ENCODE measurements around the gene SLC12A8.

SLC12A8 gene

DNA sequence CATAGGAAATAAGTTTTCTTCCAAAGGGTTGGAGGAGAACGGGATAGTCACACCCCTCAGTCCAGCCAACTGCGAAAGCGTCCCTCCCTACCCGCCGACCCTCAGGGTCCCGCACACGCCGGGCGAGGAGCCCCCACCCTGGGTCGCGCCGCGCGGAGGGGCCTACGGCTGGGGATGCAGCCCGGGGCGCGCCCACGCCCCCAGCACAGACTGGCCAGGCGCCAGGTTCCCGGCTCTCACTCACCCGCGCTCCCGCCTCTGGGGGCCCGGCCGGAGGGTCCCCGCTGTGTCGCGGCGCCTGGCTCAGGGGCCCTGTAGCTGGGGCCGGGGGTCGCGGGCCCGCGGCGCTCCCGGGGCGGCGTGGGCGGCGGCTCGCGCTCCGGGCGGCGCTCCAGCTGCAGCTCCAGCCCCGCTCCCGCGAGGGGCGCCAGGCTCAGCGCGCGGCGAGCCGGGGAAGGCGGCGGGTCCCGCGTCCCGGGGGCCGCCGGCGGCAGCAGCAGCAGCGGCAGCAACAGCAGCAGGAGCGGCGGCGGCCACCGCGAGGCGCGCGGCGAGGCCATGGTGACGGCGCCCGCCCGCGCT lies 157.1 kb downstream of the SLC12A8 start:
- no peak for DNase-seq (ENCODE audit: low read depth in 2 of 2)

DNA sequence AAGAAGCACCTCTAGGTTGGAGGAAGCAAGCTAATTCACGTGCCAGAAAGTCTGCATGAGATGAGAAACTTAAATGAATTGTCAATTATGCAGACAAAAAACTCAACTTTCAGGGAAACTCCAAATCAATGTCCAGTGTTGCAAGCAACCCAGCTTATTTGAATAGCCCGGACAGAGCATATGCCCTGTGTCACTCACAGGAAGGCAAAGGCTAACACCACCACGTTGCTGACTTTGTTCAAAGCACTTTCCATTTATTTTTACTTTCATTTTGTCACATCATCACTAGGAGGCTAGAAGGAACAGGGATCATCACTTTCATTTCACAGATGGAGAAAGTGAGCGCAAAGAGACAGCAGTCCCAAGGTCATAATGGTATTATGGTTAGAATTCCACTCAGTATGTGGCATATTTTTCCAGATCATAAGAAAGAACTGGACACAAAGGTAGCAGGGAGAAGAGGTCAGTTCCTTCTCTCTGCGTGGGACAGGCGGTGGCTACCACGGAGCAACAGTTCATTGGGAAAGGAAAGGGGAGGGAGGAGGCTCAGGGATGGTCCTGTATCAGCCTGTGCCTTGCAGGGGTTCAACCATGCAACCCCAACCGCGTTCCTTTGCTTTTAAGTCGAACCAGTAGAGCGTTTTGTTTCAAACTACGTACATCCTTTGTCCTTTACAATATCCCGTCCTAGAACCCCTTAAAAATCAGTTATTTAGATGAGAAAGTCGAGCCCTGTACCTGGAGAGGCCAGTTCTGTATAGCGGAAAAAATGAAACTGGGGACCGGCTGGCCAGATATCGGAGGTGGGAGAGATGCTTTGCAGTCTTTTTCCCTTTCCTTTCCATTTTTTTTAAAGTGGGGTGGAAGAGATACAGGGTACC lies 157.9 kb downstream of the SLC12A8 start:
- no peak for DNase-seq (ENCODE audit: low read depth in 2 of 2)

DNA sequence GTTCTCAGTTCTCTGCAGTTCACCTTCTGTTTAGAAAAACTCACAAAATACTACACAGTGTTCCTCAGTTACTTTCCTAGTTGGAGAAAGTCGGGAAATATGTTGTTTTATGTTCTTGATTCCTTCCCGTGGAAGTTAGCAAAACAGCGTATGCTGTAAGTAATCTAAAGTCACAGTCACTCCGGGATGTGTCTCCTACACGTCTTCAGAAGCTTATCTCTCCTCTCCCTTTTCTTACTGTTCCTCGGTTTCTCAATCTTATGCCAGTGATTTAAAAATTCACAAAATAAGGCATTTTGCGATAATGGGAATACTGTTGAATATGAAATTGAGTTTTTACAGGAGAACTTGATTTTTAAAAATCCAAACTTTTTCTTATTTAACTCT lies 158.5 kb downstream of the SLC12A8 start:
- DNase-seq (ENCODE audit: low read depth in 2 of 2), result no peak

DNA sequence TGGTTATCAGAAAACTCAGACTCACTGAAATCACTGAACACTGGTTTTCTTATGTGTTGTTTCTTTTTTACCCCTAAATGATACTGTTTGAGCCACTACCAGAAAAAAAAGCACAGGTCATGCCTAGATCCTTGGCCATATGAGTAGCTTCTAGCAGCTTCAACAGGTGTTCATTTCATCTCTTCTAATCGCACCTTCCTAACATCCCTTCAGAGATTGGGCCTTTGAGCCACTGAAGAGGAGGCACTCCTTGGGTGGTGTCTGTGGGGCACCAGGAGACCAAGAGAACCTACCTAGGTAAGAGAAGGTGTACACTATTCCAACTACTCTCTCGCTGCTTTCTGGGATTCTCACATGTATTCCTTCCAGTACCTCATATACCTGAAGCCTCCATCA lies 159.2 kb downstream of the SLC12A8 start:
- DNase-seq (ENCODE audit: low read depth in 2 of 2), result no peak

DNA sequence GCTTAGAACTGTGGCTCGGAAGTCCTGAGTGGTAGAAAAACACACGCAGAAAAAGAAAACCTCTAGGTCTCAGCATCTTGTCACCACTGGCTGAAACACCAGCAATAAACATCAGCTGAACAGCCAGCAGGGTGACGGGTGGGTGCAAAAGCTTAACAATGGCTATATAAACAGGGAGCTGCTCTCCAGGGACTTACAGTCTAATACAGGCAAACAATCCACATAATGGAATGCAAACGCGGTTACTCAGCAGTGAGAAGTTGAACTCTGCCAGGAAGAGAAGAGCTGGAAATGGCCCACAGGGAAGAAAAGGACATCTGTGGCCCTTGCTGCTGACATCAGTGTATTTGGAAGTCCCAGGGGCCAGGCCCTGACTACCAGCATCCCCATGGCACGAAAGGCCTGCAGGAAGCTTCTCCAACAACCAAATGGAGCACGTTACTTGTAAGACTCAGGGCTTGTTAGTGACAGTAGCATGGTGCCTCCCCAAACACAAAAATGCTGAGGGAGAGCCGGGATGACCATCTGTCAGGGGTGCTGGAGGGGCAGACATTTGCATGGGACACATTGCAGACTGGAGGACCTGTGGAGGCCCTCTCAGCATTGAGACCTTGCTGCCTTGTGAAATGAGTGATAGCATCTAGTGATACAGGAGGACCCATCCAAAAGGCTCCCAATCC lies 159.8 kb downstream of the SLC12A8 start:
- no peak for DNase-seq (ENCODE audit: low read depth in 2 of 2)

DNA sequence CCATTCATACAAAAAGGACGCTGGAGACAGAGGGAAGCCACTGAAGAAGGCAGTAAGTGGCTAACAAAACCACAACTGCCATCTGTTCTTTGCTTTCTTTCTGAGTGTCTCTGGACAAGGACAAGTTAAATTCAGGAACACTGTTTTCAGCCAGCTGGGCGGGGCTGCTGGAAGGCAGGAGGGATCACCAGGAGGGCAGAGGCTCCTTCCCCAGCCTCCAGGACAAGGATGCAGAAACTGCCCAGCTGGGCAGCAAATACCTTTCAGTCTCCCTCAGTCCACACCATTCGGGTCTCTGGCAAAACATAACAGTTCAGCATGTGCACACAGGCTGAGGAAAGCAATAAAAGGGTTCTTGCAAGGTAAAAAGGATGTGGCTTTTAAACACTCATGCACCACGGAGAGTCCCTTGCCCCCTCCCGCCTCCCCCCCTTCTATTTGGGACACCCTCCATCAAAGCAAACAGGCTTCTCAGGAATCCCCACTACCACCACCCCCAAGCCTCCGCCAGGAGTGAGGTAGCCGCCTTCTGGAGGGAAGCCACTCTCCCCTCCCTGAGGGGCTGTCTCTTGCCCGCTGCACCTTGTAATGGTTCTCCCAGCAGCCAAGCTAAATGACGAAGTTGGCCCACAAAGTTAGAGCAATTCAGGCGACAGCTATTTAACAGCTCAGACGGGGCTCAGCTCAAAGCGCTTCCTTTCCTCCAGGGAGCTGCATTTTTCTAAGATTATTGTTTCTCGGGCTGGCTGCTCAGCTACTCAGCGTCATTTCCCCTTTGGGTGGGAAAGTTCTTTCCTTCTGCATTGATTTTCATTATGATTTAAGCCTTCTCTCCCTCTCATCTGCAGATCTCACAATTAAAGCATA lies 160.6 kb downstream of the SLC12A8 start:
- peak; percentile 41 to 50 for DNase-seq (ENCODE audit: low read depth in 2 of 2)

DNA sequence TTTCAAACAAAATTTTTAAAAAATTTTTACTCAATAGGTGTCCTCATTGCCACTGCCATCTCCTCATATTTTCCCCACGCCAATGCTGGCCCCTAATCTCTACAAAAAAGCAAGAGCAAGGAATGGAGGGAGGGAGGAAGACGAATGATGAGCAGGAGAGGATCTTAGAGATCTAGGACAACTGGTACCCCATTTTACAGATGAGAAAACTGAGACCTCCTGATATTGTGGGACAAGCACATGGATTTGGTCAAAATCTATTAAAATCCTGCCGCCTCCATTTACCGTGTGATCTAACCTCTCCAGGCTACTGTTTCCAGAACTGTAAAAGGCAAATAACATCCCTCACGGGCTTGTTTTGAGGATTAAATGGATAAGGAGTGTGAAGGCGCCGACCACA lies 161.3 kb downstream of the SLC12A8 start:
- DNase-seq (ENCODE audit: low read depth in 2 of 2), result no peak

DNA sequence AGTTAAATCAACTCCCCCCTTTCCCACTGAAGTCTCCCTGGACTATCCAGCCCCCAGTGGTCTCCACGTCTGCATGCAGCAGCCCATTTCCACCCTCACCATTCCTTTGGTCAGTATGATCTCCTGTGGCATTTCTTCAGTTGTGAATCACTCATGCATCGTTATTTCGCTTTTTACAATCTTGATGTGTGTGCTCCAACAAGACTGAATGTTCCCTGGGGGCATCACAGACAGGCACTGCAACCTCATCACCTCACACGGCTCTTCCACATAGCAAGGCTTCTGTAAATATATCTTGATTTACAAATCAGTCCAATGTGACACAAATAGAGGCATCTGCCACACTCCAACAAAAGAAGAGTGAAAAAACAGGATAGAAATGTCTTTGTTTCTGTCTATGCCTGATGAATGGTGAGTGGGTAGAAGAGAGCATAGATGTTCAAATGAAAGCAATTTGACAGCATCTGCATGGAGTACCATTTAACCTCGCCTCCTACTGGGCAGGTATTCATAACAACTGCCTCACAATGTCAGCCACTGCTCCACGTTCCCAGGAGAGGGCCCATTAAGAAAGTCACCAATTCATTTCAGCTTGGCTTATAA lies 162.0 kb downstream of the SLC12A8 start:
- no peak for DNase-seq (ENCODE audit: low read depth in 2 of 2)

DNA sequence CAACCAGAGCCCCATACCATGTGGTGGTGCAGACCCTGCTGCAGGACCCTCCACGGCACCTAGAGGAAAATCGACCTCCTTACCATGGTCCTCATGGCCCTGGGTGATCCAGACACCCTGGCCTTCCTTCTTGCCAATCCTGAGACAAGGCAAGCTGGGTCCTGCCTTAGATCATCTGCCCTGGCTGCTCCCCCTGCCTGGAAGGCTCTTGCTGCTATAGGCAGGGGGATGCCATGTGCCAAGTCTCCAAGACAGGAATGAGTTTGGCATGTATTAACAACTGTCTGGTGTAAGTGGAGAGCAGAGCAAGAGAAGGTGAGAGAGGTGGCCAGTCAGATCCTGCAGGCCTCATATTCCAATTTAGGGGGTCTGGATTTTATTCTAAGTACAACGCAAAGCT lies 164.3 kb downstream of the SLC12A8 start:
- DNase-seq (ENCODE audit: low read depth in 2 of 2), result no peak

DNA sequence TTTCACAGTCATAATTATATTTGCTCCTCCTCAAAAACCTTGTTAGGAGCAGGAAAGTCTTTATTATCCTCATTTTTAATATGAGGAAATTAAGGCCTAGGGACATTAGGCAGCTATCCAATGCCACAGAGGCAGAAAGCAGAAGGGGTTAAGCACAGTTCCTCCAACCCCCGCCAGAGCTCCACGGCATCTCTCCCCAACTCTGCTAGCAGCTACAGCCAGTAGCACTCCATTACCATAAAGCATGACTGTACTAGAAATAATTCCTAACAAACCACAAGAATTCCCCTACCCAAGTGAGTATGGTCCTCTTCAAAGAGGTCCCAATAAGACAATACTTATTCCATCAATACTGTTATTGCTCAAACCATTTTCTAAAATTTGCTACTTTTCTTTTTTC lies 166.6 kb downstream of the SLC12A8 start:
- DNase-seq (ENCODE audit: low read depth in 2 of 2), result no peak

DNA sequence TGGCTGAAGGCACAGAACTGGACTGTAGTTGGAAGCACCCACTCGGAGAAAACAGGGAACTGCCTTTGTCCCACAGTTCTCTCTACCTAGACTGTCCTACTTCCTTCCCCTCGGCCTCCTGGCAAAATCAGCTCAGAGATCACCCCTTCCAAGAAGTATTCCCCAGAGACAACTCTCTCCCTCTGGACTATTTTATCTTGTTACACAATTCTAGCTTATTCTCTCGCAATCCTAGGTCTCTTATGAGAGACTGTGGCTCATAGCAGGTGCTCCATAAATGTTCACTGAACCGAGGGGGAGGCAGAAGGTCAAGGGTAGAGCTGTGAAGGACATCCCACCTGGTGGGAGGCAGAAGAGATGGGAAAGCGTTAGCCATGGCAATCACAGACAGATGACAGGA lies 167.4 kb downstream of the SLC12A8 start:
- DNase-seq (ENCODE audit: low read depth in 2 of 2), result no peak

DNA sequence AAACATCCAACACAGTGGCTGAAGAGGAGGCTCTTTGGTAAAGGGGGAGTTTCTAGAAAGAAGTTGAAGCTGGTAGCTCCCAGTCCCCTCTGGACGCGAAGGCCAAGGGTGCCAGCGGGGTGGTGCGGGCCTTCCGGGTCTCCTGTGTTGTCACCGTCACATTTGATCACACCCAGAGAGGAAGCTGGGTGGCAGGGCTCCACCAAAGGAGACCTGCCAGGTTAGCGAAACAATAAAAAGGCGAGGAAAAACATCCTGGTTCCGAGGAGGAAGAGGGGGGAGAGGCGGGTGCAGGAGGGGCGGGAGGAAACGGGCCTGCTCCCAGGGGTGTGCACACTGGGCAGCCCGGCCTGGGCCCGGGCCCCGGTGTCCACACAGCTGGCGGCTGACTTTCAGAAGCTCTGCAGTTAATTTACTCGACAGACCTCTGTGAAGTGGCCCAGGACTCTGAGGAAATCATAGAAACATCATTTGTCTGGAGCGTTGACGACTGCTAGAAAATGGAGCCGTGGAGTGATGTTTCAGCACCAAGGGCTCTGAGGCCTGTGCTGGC lies 168.9 kb downstream of the SLC12A8 start:
- no peak for DNase-seq (ENCODE audit: low read depth in 2 of 2)

DNA sequence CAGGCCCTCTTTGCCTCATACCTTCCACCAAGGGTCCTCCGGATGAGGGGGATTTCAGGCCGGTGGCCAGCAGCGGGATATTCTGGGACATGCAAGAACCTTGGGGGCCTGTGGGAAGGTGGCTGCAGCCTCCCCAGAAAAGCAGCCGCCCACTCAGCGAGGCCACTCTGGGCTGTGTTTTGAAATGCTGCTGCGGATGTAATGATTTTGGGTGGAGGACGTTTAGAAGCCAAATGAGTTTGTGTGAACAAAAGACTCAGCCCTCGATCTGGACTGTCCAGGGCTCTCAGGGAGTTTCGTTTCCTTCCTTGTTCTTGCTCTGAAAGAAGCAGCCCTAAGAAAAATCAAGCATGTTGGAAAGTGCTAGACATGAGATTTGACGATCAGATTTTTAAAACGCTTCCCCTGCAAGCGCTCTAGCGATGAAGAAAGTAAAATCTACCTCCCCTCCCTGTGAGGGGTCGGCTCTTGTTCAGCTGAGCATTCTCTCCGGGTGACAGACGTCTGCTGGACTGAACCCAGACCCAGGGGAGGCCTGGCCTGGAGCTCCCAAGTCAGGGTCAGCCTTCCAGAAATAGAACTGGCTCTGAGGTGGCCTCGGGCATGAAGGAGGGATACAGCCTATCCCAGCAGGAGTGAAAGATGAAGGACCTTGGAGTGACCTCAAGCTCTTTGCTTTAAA lies 169.7 kb downstream of the SLC12A8 start:
- no peak for DNase-seq (ENCODE audit: low read depth in 2 of 2)

DNA sequence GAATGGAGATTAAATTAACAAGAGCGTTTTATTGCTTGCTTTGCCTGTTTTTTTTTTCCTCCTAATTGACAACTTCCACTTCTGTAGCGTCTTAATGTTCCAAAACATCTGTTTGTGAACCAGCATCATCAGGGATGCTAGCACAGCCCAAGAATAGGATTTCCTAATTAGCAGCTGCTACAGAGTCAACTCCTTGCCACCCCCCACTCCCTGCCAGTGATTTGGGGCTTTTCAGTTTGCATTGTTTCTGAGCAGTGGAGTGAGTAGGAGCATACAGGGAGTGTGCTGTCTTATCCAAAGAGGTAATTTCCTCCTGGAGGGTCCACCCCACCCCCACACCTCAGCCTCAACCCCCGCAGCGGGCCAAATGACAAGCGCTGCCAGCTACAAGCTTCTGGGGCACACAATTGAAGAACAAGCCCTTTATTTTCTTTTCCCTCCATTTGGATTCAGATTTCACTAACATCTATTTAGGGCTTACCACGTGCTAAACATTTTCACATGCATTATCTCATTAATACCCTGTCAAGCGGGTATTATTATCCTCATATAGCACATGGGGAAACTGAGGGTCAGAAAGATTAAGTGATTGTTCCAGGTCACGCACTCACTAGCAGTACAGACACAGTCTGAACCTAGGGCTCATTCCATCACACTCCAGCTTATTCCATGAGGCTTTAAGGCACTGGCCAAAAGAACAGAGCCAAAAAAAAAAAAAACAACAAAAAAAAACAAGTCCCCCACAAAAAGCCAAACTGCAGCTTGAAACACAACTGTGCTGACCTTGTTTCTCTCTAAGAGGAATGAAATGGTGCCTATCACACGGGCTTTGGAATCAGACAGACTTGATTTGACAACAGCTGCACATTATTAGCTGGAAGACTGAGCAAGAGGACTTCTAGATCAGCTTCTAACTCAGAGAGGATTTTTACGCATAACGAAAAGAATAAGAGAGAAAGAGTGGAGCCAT lies 173.1 kb downstream of the SLC12A8 start:
- no peak for DNase-seq (ENCODE audit: low read depth in 2 of 2)

DNA sequence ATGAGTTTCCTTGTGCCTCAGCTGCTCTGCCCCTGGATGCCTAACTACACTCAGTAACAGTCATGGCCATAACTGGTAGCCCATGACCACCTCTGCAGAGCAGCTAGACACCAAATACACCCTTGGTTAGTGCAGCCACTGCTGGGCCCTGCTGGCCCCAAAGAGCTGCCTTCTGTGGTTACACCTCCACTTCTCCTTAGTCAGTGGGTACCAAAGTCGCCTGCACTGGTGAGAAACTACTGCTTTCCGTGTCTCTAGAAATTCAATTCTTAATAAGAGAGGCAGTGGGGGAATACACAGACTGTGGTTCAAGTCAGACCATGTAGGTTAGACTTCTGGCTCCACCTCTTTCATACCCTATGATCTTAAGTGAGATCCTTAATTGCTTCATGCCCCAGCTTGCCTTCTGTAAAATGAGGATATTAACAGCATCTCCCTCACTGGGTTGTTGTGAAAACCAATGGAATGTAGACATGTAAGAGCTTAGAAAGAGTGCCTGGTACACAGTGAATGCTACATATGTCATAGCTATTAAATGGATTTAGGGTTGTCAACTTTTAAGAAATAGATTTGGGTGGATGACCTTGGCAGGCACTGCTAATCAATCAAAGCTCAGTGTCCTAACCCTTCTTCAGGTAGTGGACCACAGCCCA lies 174.9 kb downstream of the SLC12A8 start:
- DNase-seq (ENCODE audit: low read depth in 2 of 2), result no peak

DNA sequence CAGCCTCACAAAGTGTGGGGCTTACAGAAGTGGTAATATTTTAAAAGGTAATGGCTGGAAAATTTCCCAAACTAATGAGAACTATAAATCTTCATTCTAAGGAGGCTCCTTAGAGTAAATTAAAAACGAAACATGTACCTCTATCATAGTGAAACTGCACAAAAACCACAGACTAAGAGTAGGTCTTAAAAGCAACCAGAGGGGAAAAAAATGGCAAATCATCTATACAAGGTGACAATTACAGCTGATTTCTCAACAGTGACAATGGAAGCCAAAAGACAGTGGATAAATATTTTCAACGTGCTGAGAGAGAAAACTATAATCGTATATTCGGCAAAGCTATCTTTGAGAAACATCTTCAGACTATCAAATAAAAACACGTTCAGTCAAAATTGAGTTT lies 177.3 kb downstream of the SLC12A8 start:
- no peak for DNase-seq (ENCODE audit: low read depth in 2 of 2)

DNA sequence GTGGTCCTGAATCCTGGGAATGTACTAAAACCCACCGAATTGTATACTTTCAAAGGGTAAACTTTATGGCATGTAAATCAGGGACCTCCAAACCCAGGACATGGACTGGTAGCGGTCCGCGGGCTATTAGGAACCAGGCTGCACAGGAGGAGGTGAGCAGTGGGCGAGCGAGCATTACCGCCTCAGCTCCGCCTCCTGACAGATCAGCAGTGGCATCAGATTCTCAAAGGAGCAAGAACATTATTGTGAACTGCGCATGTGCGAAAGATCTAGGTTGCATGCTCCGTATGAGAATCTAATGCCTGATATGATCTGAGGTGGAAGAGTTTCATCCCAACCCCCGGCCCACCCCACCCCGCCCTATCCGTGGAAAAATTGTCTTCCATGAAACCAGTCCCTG lies 178.9 kb downstream of the SLC12A8 start:
- DNase-seq (ENCODE audit: low read depth in 2 of 2), result no peak

DNA sequence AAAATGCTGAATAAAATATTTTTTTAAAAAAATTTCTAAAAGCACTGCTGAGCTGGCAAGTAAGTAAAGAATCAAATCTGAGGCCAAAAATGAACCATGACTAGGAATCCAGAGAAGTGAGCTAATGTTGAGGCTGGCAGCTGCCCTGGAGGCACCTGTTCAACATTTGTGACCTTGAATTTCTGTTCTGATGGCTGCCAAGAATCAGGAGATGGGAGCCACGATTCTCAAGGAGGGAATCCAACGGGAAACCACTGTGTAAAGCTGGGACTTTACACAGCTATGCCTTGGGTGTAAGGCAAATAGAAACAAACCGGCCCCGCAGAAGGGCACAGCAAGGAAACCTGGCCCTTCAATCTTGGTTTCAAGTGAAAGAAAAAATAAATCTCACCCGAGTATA lies 179.4 kb downstream of the SLC12A8 start:
- DNase-seq (ENCODE audit: low read depth in 2 of 2), result no peak

DNA sequence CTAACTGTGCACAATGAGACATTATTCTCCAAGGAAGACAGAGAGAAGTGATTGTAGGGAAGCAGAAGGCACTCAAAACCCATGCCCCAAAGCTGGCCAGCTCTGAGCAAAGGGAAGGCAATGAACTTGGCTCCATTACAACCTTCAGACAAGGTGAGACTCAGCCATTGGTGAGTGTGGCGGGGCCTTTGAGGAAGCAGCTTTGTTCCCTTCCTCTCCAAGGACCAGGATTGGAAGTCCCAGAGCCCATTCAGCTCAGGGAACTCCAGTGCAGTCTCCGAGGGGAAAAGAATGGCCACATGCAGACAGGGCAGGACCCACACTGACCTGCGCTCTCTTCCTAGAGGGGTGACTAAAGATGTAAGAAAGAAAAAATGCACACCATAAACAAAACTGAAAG lies 179.9 kb downstream of the SLC12A8 start:
- DNase-seq (ENCODE audit: low read depth in 2 of 2), result no peak

Measured in stimulated activated CD4-positive, alpha-beta T cell treated with anti-CD3 and anti-CD28 coated beads, Interleukin-12 subunit alpha, Interleukin-12 subunit beta, amount 100 ng/mL, for 24 hours (primary cell).